H1 (cell line): ENCODE results near the gene BIRC7. TPM values are rescaled to one million over a fixed set of nuclear protein-coding genes. Genes with fewer than 3 reads are reported as not detected.
A peak's percentile ranks its signal among the peaks of the same experiment; 100 is the strongest.

Source experiments
- CTCF ChIA-PET: fragments of 300-600 bp; sonication (Branson Sonifier 250); formaldehyde crosslinking; loops from one replicate; lab custom pipeline; 2021; ENCODE audit not compliant: partially characterized antibody; lab: Charles Lee
- POLR2A ChIA-PET: fragments of 300-600 bp; sonication (Branson Sonifier 250); formaldehyde crosslinking; loops from one replicate; lab custom pipeline; 2021; ENCODE audit warnings: inconsistent platforms; ENCODE audit not compliant: partially characterized antibody; lab: Charles Lee
- DNase-seq, 2 experiments: peaks; one replicate each; pipeline versions ENCODE4 v3.0.0 to v3.0.0-alpha.2; 2010 to 2022; ENCODE audit warnings: low spot score in 2 of 2, low read depth in 1 of 2, mixed read lengths in 1 of 2
- FAIRE-seq: peaks from 2 replicates; lab custom pipeline; 2011; peaks lifted over from hg19 to GRCh38; lab: Jason Lieb, UNC
- H2AFZ ChIP-seq: 2 replicates; pipeline ENCODE4 v1.8.1; 2012; ENCODE audit warnings: low read length, inconsistent platforms
- H2AK5ac ChIP-seq: 2 replicates; pipeline ENCODE4 v1.6.1; 2013; ENCODE audit warnings: low read depth, low read length
- H2BK120ac ChIP-seq: replicated peaks from 2 replicates; pipeline ENCODE3; 2013; ENCODE audit warnings: low read depth, low read length, inconsistent platforms
- H2BK12ac ChIP-seq: 2 replicates; pipeline ENCODE4 v1.6.1; 2013; ENCODE audit warnings: low read depth, low read length
- H2BK15ac ChIP-seq: 2 replicates; pipeline ENCODE4 v1.6.1; 2013; ENCODE audit warnings: low read length
- H2BK20ac ChIP-seq: 2 replicates; pipeline ENCODE4 v1.6.1; 2013; ENCODE audit warnings: low read length
- H2BK5ac ChIP-seq: 2 replicates; pipeline ENCODE4 v1.6.1; 2013; ENCODE audit warnings: low read depth, low read length
- H3K14ac ChIP-seq: 2 replicates; pipeline ENCODE4 v1.6.1; 2013; ENCODE audit warnings: inconsistent platforms; ENCODE audit not compliant: insufficient read length
- H3K18ac ChIP-seq: 2 replicates; pipeline ENCODE4 v1.6.1; 2013; ENCODE audit warnings: low read length; ENCODE audit errors: extremely low read depth
- H3K23ac ChIP-seq: 2 replicates; pipeline ENCODE4 v1.6.1; 2013; ENCODE audit warnings: inconsistent platforms; ENCODE audit not compliant: insufficient read length
- H3K23me2 ChIP-seq: 2 replicates; pipeline ENCODE4 v1.6.1; 2013; ENCODE audit warnings: low read depth, low read length
- H3K27ac ChIP-seq: 2 replicates; pipeline ENCODE4 v1.6.1; 2011; ENCODE audit warnings: low read depth, low read length, inconsistent platforms
- H3K27me3 ChIP-seq, 4 experiments: replicated peaks in 1 of 4; 1 replicate in 1 of 4; 2 replicates in 3 of 4; pipeline versions ENCODE4 v1.6.1 to v1.8.1; 2011 to 2013; ENCODE audit warnings: low read length in 3 of 4, mild to moderate bottlenecking in 3 of 4, inconsistent platforms in 2 of 4, mixed read lengths in 2 of 4, moderate library complexity in 1 of 4; ENCODE audit not compliant: control insufficient read depth in 3 of 4, insufficient read depth in 3 of 4; ENCODE audit errors: extremely low read depth in 1 of 4
- H3K36me3 ChIP-seq, 4 experiments: 2 replicates each; pipeline versions ENCODE4 v1.6.1 to v1.8.1; 2011 to 2013; ENCODE audit warnings: mild to moderate bottlenecking in 4 of 4, low read length in 3 of 4, moderate library complexity in 2 of 4, control low read depth in 1 of 4, inconsistent platforms in 1 of 4; ENCODE audit not compliant: insufficient read depth in 4 of 4, control insufficient read depth in 2 of 4
- H3K4ac ChIP-seq: replicated peaks from 2 replicates; pipeline ENCODE3; 2013; ENCODE audit warnings: low read length, low read depth, mixed read lengths, inconsistent platforms; ENCODE audit not compliant: insufficient read length
- H3K4me1 ChIP-seq, 4 experiments: replicated peaks in 1 of 4; 1 replicate in 1 of 4; 2 replicates in 3 of 4; pipeline versions ENCODE4 v1.6.1 to v1.8.1; 2011 to 2013; ENCODE audit warnings: low read length in 3 of 4, inconsistent platforms in 2 of 4, mixed read lengths in 1 of 4; ENCODE audit not compliant: insufficient read depth in 4 of 4, control insufficient read depth in 3 of 4
- H3K4me2 ChIP-seq, 2 experiments: 2 replicates each; pipeline versions ENCODE4 v1.6.1 to v1.8.1; 2011 to 2013; ENCODE audit warnings: low read depth in 2 of 2, low read length in 2 of 2, control low read depth in 1 of 2, inconsistent platforms in 1 of 2, mild to moderate bottlenecking in 1 of 2; ENCODE audit not compliant: insufficient read depth in 1 of 2
- H3K4me3 ChIP-seq, 4 experiments: fragments of 200-600, 300-600 bp in 1 of 4; sonication (generic), shearing (Covaris generic), sonication (Bioruptor Twin) in 1 of 4; 2 replicates each; pipeline versions ENCODE4 v1.5.1 to v1.8.1; 2011 to 2016; ENCODE audit warnings: low read length in 4 of 4, low read depth in 3 of 4, control low read depth in 2 of 4, inconsistent platforms in 2 of 4, mild to moderate bottlenecking in 2 of 4, mixed read lengths in 1 of 4, moderate library complexity in 1 of 4; ENCODE audit not compliant: insufficient read depth in 2 of 4; ENCODE audit errors: extremely low read depth in 1 of 4
- H3K56ac ChIP-seq: replicated peaks from 2 replicates; pipeline ENCODE3; 2013; ENCODE audit warnings: low read depth, mild to moderate bottlenecking, mixed read lengths, low read length, inconsistent platforms; ENCODE audit not compliant: insufficient read length
- H3K79me1 ChIP-seq: 2 replicates; pipeline ENCODE4 v1.6.1; 2013; ENCODE audit warnings: low read depth, low read length, control low read depth
- H3K79me2 ChIP-seq, 2 experiments: 2 replicates each; pipeline versions ENCODE4 v1.6.1 to v1.8.1; 2012 to 2013; ENCODE audit warnings: low read length in 2 of 2, mild to moderate bottlenecking in 2 of 2, inconsistent platforms in 1 of 2; ENCODE audit not compliant: insufficient read depth in 2 of 2, control insufficient read depth in 1 of 2
- H3K9ac ChIP-seq, 4 experiments: replicated peaks in 1 of 4; 1 replicate in 1 of 4; 2 replicates in 3 of 4; pipeline versions ENCODE4 v1.6.1 to v1.8.1; 2011 to 2013; ENCODE audit warnings: low read depth in 3 of 4, low read length in 3 of 4, control low read depth in 2 of 4, mild to moderate bottlenecking in 2 of 4, moderate library complexity in 2 of 4, inconsistent platforms in 1 of 4; ENCODE audit errors: extremely low read depth in 1 of 4
- H3K9me3 ChIP-seq, 2 experiments: 2 replicates each; pipeline versions ENCODE4 v1.6.1 to v1.8.1; 2012 to 2013; ENCODE audit warnings: mild to moderate bottlenecking in 2 of 2, moderate library complexity in 2 of 2, control low read depth in 1 of 2, inconsistent platforms in 1 of 2, low read depth in 1 of 2, low read length in 1 of 2, mixed read lengths in 1 of 2; ENCODE audit not compliant: insufficient read depth in 2 of 2
- H4K20me1 ChIP-seq, 2 experiments: replicated peaks in 1 of 2; 2 replicates each; pipeline versions ENCODE3 to v1.8.1; 2011 to 2013; ENCODE audit warnings: inconsistent platforms in 2 of 2, low read length in 2 of 2, mild to moderate bottlenecking in 1 of 2; ENCODE audit not compliant: insufficient read depth in 2 of 2, control insufficient read depth in 1 of 2
- H4K5ac ChIP-seq: 2 replicates; pipeline ENCODE4 v1.6.1; 2013; ENCODE audit warnings: low read length, low read depth, mixed read lengths, inconsistent platforms; ENCODE audit not compliant: insufficient read length
- H4K8ac ChIP-seq: 2 replicates; pipeline ENCODE4 v1.8.0; 2013; ENCODE audit warnings: mild to moderate bottlenecking, moderate library complexity, low read length, inconsistent platforms; ENCODE audit not compliant: insufficient read depth; ENCODE audit errors: extremely low read depth
- H4K91ac ChIP-seq: replicated peaks from 2 replicates; pipeline ENCODE3; 2013; ENCODE audit warnings: low read length, mixed read lengths, inconsistent platforms; ENCODE audit not compliant: insufficient read length
- EGR1 ChIP-seq: IDR thresholded peaks from 2 replicates; pipeline ENCODE4 v1.6.1; 2011; ENCODE audit warnings: low read depth, low read length, borderline replicate concordance
- JUND ChIP-seq: IDR thresholded peaks from 2 replicates; pipeline ENCODE4 v1.6.1; 2011; ENCODE audit warnings: mild to moderate bottlenecking, improper control_type of control experiment, low read length
- POLR2AphosphoS5 ChIP-seq: IDR thresholded peaks from 2 replicates; pipeline ENCODE4 v1.6.1; 2011; ENCODE audit warnings: low read depth, low read length
- POU5F1 ChIP-seq: IDR thresholded peaks from 2 replicates; pipeline ENCODE4 v1.6.1; 2011; ENCODE audit warnings: low read depth, mild to moderate bottlenecking, low read length, moderate library complexity
- RBBP5 ChIP-seq: IDR thresholded peaks from 2 replicates; pipeline ENCODE4 v1.7.1; 2012; ENCODE audit warnings: low read depth, mild to moderate bottlenecking, inconsistent platforms, low read length, moderate library complexity, borderline replicate concordance
- RNF2 ChIP-seq: fragments of 200-900, 300-1000 bp; sonication (generic); IDR thresholded peaks from 2 replicates; pipeline ENCODE4 v1.7.1; 2016; ENCODE audit warnings: borderline replicate concordance, low read depth, mild to moderate bottlenecking, antibody characterized with exemption, low read length; ENCODE audit not compliant: poor library complexity, severe bottlenecking; ENCODE audit errors: missing control alignments
- RXRA ChIP-seq: IDR thresholded peaks from 2 replicates; pipeline ENCODE4 v1.6.1; 2011; ENCODE audit warnings: low read depth, mild to moderate bottlenecking, low read length, moderate library complexity; ENCODE audit not compliant: insufficient read depth
- SIN3A ChIP-seq, 2 experiments: IDR thresholded peaks in 1 of 2; conservative IDR thresholded peaks in 1 of 2; 2 replicates each; pipeline ENCODE4 v1.6.1; 2011 to 2012; ENCODE audit warnings: low read length in 2 of 2, improper control_type of control experiment in 1 of 2, low read depth in 1 of 2, mild to moderate bottlenecking in 1 of 2
- SIRT6 ChIP-seq: IDR thresholded peaks from one replicate; pipeline ENCODE4 v1.7.1; 2012; ENCODE audit warnings: low read length, inconsistent platforms
- TBP ChIP-seq: IDR thresholded peaks from 2 replicates; pipeline ENCODE4 v1.6.1; 2011; ENCODE audit warnings: low read depth, low read length, improper control_type of control experiment
- WGBS, 2 experiments: shearing (Covaris generic) in 1 of 2; methylation state at CpG; one replicate each; pipeline versions ENCODE4 v1.1.6 to v1.1.7; 2013 to 2015; ENCODE audit warnings: low lambda C conversion rate in 2 of 2, mixed read lengths in 2 of 2, inconsistent platforms in 1 of 2, low coverage in 1 of 2, missing lambda C conversion rate in 1 of 2; ENCODE audit not compliant: insufficient replicate concordance in 2 of 2, insufficient coverage in 1 of 2, insufficient read length in 1 of 2; ENCODE audit errors: extremely low coverage in 1 of 2, missing lambda C conversion rate in 1 of 2; 5-methylcytosine and 5-hydroxymethylcytosine counted together
- polyA plus RNA-seq, 7 experiments: library from polyadenylated mRNA; depleted of rRNA in 3 of 7; stranded (reverse) in 5 of 7; unstranded in 2 of 7; fragments of >200 nt in 5 of 7; fragments of 200-250 nt in 2 of 7; gene quantifications; 1 replicate in 5 of 7; 2 replicates in 1 of 7; 4 replicates in 1 of 7; pipeline versions ENCODE4 v1.2.1 to v1.2.3, GENCODE V29; 2011 to 2013; ENCODE audit warnings: missing spikeins in 2 of 7, mixed read lengths in 2 of 7
- total RNA-seq: library from RNA; stranded (reverse); fragmentation: NEBNext Ultra II Directional; extraction: Animal tissue kit (Norgen Biotek cat#: 25700); gene quantifications from 2 replicates; pipeline ENCODE4 v1.2.1, GENCODE V29; 2021
- TF ChIP-seq, protein P1 (sequence below): IDR thresholded peaks from 2 replicates; pipeline ENCODE4 v1.6.1; 2011; ENCODE audit warnings: low read depth, mild to moderate bottlenecking, low read length; ENCODE audit not compliant: insufficient read depth

Gene BIRC7
- total and polyA plus RNA-seq, 2 of the 8 experiments (the other 6 are each of a cell fraction or from before 2014, with no cell fraction given) = 0.11 to 0.41 TPM

DNA sequence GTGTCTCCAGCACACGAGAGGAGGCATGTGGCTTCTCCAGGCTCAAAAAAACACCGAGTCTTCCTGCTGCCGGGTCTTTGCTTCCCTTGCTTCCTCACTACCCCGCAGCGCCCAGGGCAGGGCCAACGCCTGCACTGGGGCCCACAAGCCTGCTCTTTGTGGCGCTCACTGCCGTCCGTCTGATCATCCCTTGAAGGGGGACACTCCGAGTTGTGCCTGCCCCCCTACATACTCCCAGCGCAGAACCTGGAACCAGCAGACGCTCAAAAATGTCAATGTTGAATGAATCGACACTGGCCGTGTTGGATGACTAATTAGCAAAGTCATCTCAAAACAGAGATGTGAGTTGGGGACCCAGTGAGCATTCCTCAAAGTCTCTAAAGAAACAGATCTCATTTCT lies 28.8 kb downstream of the BIRC7 start:
- Histone ChIP-seq H2BK120ac (no peak overlapping the region), H3K18ac (no peak overlapping the region), H2AK5ac (no peak overlapping the region), H3K36me3 (no peaks in the 10 kb centered on the region), H3K27me3 (peaks cover 0 to 2% (median 0%) of the 10 kb centered on the region in 4 experiments; a peak in 2 of 7 replicates), H4K8ac (no peak overlapping the region), H2BK20ac (no peak overlapping the region), H3K14ac (no peak overlapping the region), H3K79me1 (no peaks in the 10 kb centered on the region), H4K5ac (no peak overlapping the region), H3K23ac (no peak overlapping the region), H3K4me1 (peaks cover 0 to 2% (median 0%) of the 10 kb centered on the region in 4 experiments; a peak in 2 of 7 replicates), H3K9me3 (no peaks in the 10 kb centered on the region), H3K79me2 (no peaks in the 10 kb centered on the region), H2BK5ac (no peak overlapping the region), H2BK12ac (0 out of 2 replicates have a peak overlapping the region, but pooled peaks have one; percentile 68), H3K9ac (no peak overlapping the region; a peak in 1 of 7 replicates), H3K23me2 (no peaks in the 10 kb centered on the region), H4K91ac (no peak overlapping the region), H2BK15ac (0 out of 2 replicates have a peak overlapping the region, but pooled peaks have one; percentile 46), H3K4me2 (no peak overlapping the region), H3K4ac (no peak overlapping the region), H3K27ac (no peak overlapping the region), H2AFZ (no peak overlapping the region), H3K4me3 (no peak overlapping the region), H4K20me1 (peaks cover 0 to 2% of the 10 kb centered on the region in 2 experiments), H3K56ac (no peak overlapping the region)
- DNase-seq = no peak
- POLR2A ChIA-PET = interaction anchor here (0.7 to 1.8 kb wide), 3 partner anchors 9 to 218 kb away, joined by 3 to 4 read pairs (median 3); no protein-coding TSS in a partner anchor
- no peak for FAIRE-seq
- CTCF ChIA-PET = interaction anchor here (0.6 to 11.0 kb wide), 3 partner anchors 9 to 40 kb away, joined by 3 to 63 read pairs (median 4); no protein-coding TSS in a partner anchor
- 86% methylated on average over 14 of the region's 14 CpGs; no CpG with 5 or more reads in 1 of the 2 experiments for WGBS, 2 experiments
- TF ChIP-seq EGR1 (no peak), RNF2 (no peak), POU5F1 (no peak), TBP (no peak), POLR2AphosphoS5 (no peak), RXRA (no peak), SIRT6 (no peak), RBBP5 (no peak), JUND (no peak), SIN3A (conservative IDR thresholded peaks at IDR 0.05 in 1 of 2, IDR thresholded peaks at IDR 0.05 in 1 of 2; ENCODE audit: low read depth in 1 of 2, low read length in 2 of 2) (no peak)
- TF ChIP-seq, protein P1, sequence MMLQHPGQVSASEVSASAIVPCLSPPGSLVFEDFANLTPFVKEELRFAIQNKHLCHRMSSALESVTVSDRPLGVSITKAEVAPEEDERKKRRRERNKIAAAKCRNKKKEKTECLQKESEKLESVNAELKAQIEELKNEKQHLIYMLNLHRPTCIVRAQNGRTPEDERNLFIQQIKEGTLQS = no peak
